HUES6 (cell line): ENCODE results near the gene FBXL13.
"Not testable (repeated sequence)": the region's sequence is repeated elsewhere in the genome, so short reads cannot be mapped to it uniquely, and the experiment has no call there.

Experiments used
- H3K27ac ChIP-seq: 2 replicates; pipeline ENCODE4 v1.7.0; 2013; ENCODE audit warnings: low read depth, mild to moderate bottlenecking, low read length, inconsistent platforms
- H3K27me3 ChIP-seq: 2 replicates; pipeline ENCODE4 v1.6.1; 2013; ENCODE audit warnings: low read length; ENCODE audit not compliant: control insufficient read depth, insufficient read depth
- H3K36me3 ChIP-seq: 2 replicates; pipeline ENCODE4 v1.6.1; 2013; ENCODE audit warnings: low read length; ENCODE audit not compliant: control insufficient read depth, insufficient read depth
- H3K4me1 ChIP-seq: 2 replicates; pipeline ENCODE4 v1.6.1; 2013; ENCODE audit warnings: low read length; ENCODE audit not compliant: control insufficient read depth, insufficient read depth
- H3K4me3 ChIP-seq: 2 replicates; pipeline ENCODE4 v1.5.1; 2013; ENCODE audit warnings: low read depth, low read length
- H3K9ac ChIP-seq: one replicate; pipeline ENCODE4 v1.6.1; 2013; ENCODE audit warnings: mild to moderate bottlenecking, low read length
- H3K9me3 ChIP-seq: 2 replicates; pipeline ENCODE4 v1.6.1; 2013; ENCODE audit warnings: low read depth, low read length; ENCODE audit not compliant: control insufficient read depth, insufficient read depth

FBXL13 gene

DNA sequence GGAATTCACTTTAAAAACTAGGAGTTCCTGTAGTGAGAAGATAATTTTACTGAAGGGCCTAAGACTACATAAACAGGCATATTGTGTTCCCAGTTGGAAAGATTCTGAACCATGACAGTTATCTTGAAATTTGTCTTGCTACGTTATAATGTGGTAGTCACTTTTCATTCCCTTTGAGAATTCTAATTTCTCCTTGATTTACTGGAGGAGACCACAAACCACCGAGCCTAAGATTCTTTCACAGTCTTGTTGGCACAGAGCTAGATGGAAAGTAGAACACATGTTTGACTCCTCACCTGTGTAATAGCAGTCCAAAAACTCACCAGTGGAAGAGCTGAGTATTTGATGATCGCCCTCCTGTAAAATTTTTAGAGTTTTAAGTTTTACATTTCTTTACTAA, 5.2 kb upstream of the FBXL13 start:
- Histone ChIP-seq H3K4me1 (no peaks in the 10 kb centered on the region), H3K36me3 (peaks cover 10% of the 10 kb centered on the region), H3K9me3 (no peaks in the 10 kb centered on the region), H3K27me3 (no peaks in the 10 kb centered on the region), H3K4me3 (no peak overlapping the region), H3K9ac (no peak overlapping the region), H3K27ac (no peak overlapping the region)

DNA sequence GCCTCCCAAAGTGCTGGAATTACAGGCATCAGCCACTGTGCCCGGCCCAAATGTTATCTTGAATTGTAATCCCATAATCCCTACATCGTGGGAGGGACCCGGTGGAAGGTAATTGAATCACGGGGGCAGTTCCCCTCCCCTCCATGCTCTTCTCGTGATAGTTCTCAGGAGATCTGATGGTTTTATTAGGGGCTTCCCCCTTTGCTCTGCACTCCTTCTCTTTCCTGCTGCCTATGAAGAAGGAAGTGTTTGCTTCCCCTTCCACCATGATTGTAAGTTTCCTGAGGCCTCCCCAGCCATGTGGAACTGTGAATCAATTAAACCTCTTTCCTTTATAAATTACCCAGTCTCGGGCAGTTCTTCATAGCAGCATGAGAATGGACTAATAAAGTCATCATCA, 3.6 kb upstream of the FBXL13 start:
- not testable (repeated sequence) for H3K36me3 ChIP-seq, H3K27ac ChIP-seq, H3K27me3 ChIP-seq, H3K9me3 ChIP-seq, H3K4me3 ChIP-seq, H3K9ac ChIP-seq, H3K4me1 ChIP-seq

DNA sequence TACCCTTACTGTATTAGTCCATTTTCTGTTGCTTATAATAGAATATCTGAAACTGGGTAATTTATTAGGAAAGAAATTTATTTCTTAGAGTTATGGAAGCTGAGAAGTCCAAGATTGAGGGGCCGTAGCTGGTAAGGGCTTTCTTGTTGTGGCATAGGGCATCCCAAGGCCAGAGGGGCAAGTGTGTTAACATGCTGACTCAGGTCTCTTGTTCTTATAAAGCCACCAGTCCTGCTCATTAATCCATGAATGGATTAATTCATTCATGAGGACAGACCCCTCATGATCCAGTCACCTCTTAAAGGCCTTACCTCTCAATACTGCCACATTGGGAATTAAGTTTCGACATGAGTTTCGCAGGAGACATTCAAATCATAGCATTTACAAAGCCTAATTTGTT, 2.7 kb upstream of the FBXL13 start:
- Histone ChIP-seq H3K27me3 (no peaks in the 10 kb centered on the region), H3K4me1 (no peaks in the 10 kb centered on the region), H3K36me3 (no peaks in the 10 kb centered on the region), H3K4me3 (no peak overlapping the region), H3K27ac (no peak overlapping the region), H3K9me3 (no peaks in the 10 kb centered on the region), H3K9ac (no peak overlapping the region)

DNA sequence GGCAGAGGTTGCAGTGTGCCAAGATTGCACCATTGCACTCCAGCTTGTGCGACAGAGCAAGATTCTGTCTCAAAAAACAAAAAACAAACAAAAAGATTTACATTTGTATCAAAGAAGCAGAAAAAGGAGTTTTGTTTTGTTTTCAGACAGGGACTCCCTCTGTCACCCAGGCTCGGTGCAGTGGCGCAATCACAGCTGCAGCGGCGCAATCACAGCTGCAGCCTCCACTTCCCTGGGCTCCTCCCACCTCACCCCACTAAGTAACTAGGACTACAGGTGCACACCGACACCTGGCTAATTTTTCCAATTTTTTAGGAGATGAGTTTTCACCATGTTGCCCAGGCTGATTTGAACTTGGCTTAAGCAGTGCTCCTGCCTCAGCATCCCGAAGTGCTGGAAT, 2.2 kb upstream of the FBXL13 start:
- no peak overlapping the region for H3K9ac ChIP-seq
- H3K4me1 ChIP-seq, result no peaks in the 10 kb centered on the region
- H3K27me3 ChIP-seq, result no peaks in the 10 kb centered on the region
- no peaks in the 10 kb centered on the region for H3K9me3 ChIP-seq
- H3K27ac ChIP-seq, result no peak overlapping the region
- H3K4me3 ChIP-seq, result no peak overlapping the region
- no peaks in the 10 kb centered on the region for H3K36me3 ChIP-seq

DNA sequence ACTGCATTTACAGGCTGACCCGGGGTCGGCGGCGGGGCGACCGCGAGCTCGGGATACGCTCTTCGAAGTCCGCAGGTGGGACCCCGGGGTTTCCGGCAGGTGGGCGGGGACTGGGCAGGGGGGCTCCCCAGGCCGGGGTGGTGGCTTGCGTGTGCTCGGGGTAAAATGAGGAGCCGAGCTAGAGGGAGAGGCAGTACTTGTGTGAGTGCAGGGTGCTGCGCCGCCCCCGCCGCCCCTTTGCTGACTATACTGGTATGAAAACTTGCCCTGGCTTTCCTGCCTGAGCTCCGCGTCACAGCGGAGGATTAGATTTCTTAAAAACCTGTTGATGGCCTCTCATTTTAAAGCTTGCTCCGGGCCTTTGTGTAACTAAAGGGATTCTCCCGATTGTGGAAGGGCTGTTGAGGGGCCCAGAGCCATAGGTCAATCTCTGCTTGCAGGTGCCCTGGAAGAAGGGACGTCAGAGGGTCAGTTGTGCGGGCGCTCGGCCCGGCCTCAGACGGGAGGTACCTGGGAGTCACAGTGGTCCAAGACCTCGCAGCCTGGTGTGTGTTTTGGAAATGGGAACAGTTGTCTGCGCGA, 832 bp upstream of the FBXL13 start:
- Histone ChIP-seq H3K4me1 (no peaks in the 10 kb centered on the region), H3K9ac (peak overlapping the region; percentile 55), H3K36me3 (no peaks in the 10 kb centered on the region), H3K9me3 (no peaks in the 10 kb centered on the region), H3K4me3 (peak overlapping the region; percentile 90), H3K27ac (peak overlapping the region; percentile 66; the same call in 1 of the 2 replicates), H3K27me3 (no peaks in the 10 kb centered on the region)

DNA sequence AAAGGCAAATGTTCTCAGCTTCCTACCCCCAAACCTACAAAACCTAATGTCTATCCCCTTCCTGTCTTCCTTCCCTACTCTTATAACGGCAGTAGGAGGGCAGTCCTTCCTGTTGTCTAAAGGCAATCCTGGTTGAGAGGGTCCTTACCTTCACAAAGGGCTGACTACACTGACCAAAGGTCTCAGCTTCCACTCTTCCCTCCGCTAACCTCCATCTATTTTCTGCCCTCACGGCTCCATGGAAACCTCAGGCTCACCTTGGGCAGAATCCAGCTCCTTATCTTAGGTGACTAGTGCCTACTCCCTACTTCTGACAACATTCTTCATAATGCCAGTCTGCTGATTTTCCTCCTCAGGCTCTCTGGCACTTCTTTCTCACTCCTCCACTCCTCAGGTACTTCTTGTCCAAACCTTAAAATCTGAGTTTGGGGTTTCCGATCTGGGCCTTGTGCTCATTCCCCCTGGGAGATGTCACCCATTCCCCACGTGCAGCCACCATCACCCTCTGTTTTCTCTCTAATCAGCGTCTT, 542 bp downstream of the FBXL13 start:
- Histone ChIP-seq H3K27ac (no peak overlapping the region), H3K4me3 (peak overlapping the region; percentile 90), H3K9ac (peak overlapping the region; percentile 55), H3K9me3 (peaks cover 3% of the 10 kb centered on the region), H3K4me1 (no peaks in the 10 kb centered on the region), H3K27me3 (no peaks in the 10 kb centered on the region), H3K36me3 (no peaks in the 10 kb centered on the region)

DNA sequence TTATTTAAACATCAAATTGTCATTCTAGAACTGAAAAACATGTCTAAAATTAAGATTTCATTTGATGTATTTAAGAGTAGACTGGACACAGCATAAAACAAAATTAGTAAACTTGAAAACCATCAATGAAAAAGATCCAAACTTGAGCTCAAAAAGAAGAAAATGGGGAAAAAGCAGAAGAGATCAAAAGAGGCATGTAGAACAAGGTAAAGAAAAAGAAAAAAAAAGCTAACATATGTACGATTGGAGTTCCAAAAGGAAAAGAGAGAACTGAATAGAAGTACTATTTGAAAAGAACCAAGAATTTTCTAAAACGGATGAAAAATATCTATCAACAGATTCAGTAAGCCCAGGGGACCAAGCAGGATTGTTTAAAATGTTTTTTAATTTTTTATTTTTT, 3.6 kb downstream of the FBXL13 start:
- no peak overlapping the region for H3K27ac ChIP-seq

DNA sequence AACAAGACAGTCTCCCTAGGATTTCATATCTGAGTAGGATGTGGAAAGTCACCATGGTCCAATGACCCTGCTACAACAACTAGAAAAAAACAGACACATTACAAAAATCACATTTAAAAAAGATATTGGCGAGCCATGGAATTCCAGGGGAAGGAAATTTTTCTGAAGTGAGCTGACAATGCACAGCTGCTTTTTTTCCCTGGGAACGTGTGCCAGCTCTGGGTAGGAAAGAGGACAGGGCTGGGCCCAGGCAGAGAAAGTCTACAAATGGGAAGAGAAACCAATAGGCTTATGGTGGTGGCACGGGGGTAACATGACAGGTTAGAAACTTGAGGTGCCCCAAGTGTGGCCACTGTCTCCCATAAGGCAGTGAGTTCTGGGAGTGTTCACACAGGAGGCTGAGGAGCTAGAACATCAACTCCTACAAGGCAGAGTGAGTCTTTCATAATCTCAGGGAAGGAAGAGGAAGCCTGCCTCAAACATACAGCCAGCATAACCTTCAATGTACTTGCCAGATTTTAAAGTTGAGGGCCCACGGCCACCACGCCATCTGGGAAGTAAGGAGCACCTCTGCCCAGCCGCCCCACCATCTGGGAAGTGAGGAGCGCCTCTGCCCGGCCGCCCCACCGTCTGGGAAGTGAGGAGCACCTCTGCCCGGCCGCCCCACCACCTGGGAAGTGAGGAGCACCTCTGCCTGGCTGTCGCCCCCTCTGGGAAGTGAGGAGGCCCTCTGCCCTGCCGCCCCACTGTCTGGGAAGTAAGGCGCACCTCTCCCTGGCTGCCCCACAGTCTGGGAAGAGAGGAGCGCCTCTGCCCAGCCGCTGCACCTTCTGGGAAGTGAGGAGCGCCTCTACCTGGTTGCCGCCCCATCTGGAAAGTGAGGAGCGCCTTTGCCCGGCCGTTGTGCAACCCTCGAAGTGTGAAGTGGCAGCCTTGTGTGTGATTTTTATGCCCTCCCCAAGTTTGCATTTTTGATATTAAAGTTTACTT, 5.9 kb downstream of the FBXL13 start:
- no peaks in the 10 kb centered on the region for H3K27me3 ChIP-seq
- no peak overlapping the region for H3K27ac ChIP-seq
- no peak overlapping the region for H3K9ac ChIP-seq
- no peaks in the 10 kb centered on the region for H3K36me3 ChIP-seq
- H3K9me3 ChIP-seq, result peaks cover 14% of the 10 kb centered on the region
- H3K4me1 ChIP-seq, result no peaks in the 10 kb centered on the region
- H3K4me3 ChIP-seq, result no peak overlapping the region

More for the DNA sequence above, 3.6 kb downstream of the FBXL13 start:
- Histone ChIP-seq H3K4me3 (no peak overlapping the region), H3K27me3 (no peaks in the 10 kb centered on the region), H3K4me1 (no peaks in the 10 kb centered on the region), H3K9ac (no peak overlapping the region), H3K9me3 (peaks cover 14% of the 10 kb centered on the region), H3K36me3 (no peaks in the 10 kb centered on the region)

DNA sequence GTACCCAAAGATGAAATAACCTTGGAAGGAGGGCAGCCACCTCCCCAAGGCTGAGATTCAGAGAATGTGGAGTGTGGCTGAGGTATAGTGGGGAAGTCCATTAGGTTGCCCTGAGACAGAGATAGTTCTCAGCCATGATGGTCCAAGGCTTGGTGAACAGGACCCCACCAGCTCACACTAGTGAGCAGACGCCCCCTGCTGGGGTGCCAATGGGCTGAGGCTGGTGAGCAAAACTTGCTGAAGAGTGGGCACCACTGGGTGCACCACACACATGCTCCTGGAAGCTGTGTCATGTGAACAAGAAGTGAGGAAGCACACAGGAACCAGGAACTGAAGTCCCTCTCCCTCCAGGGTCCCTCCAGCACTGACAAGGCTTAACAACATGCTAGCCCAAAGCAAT, 8.9 kb downstream of the FBXL13 start:
- H3K9ac ChIP-seq, result no peak overlapping the region
- no peak overlapping the region for H3K27ac ChIP-seq
- no peaks in the 10 kb centered on the region for H3K27me3 ChIP-seq
- peaks cover 3% of the 10 kb centered on the region for H3K4me1 ChIP-seq
- no peak overlapping the region for H3K4me3 ChIP-seq
- peaks cover 14% of the 10 kb centered on the region for H3K9me3 ChIP-seq
- no peaks in the 10 kb centered on the region for H3K36me3 ChIP-seq

DNA sequence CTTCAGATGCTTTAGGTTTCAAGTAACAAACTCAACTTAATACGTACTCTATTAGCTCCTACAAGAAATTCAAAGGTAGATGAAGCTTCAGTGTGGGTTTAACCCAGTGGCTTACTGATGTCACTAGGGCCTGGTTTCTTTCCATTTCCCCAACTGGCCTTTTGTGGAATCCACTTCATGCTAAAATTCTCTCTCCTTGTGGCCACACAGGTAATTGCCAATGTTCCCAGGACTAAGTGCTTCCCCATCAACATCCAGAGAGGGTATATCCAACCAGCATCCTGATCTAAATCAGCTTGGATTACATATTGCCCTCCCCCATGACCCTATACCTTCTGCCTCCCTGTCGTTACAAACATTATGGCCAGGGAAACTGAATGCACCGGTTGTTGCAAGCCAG, 10.7 kb downstream of the FBXL13 start:
- peaks cover 12% of the 10 kb centered on the region for H3K9me3 ChIP-seq
- H3K27ac ChIP-seq, result no peak overlapping the region
- H3K4me3 ChIP-seq, result no peak overlapping the region
- peaks cover 3% of the 10 kb centered on the region for H3K4me1 ChIP-seq
- no peaks in the 10 kb centered on the region for H3K27me3 ChIP-seq
- no peaks in the 10 kb centered on the region for H3K36me3 ChIP-seq
- H3K9ac ChIP-seq, result no peak overlapping the region

DNA sequence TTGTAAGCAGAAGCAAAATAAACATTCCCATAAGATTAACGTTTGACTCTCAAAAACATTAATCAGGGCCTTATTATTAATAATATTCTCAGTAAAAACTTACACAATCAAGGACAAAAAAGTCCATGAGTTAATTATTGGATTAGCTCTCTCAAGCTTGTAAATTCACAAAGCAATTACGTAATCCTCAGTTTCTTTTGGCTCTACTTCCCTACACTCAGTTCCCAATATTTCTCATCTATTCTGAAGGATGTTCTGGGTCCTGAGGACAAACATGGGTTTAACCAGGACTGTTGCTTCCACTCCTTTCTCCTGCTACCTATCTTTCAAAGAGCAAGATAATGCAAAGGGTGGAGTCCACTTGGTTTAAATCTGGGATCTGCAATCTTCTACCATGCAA, 15.1 kb downstream of the FBXL13 start:
- peaks cover 3% of the 10 kb centered on the region for H3K4me1 ChIP-seq
- H3K4me3 ChIP-seq, result no peak overlapping the region
- no peak overlapping the region for H3K27ac ChIP-seq
- H3K9me3 ChIP-seq, result no peaks in the 10 kb centered on the region
- H3K36me3 ChIP-seq, result no peaks in the 10 kb centered on the region
- H3K9ac ChIP-seq, result no peak overlapping the region
- H3K27me3 ChIP-seq, result no peaks in the 10 kb centered on the region
